Retinal pigment epithelial cell (primary cell): ENCODE results near the gene EIF4A2.
"Not testable (repeated sequence)": the region's sequence is repeated elsewhere in the genome, so short reads cannot be mapped to it uniquely, and the experiment has no call there.

Experiments
- DNase-seq: peaks from one replicate; pipeline ENCODE4 v3.0.0-alpha.2; 2010; ENCODE audit warnings: low read depth
- H3K4me3 ChIP-seq: 2 replicates; pipeline ENCODE4 v1.5.1; 2011; ENCODE audit warnings: mild to moderate bottlenecking, low read length, control low read depth, moderate library complexity
- TF ChIP-seq, protein P1 (sequence below): conservative IDR thresholded peaks from 2 replicates; pipeline ENCODE4 v1.5.1; 2011; ENCODE audit warnings: low read depth, low read length, control low read depth, inconsistent platforms

EIF4A2 gene

DNA sequence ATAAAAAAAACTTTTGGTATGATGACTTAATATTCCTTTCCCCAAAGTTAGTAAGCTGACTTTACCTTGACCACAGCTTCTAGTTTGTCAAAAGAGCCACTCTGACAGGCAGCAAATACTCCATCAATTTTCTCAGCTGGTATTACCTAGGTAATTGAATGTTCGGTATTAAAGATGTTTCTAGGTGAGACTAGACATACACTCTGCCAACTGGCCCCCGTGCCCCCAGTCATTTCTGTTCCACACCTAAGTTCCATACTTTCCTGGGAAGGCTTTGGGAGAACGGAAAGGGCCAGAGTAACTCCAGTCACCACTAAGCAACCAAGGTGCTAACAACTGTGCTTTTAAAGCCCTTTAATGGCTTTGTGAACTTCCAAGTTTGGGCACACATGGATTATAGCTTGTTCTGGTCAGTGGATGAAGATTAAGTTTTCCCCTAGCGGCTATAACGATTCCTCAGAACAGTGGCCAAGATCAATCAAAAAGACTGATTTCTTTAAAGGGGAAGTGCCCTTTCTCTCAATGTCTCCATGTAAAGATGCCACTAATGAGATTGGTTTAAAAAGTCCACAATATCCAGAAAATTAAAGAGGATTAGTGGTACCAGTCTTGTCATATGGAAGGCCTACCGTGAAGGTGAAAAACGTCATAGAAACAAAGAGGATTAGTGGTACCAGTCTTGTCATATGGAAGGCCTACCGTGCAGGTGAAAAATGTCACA, 7.0 kb downstream of the EIF4A2 start:
- TF ChIP-seq, protein P1, sequence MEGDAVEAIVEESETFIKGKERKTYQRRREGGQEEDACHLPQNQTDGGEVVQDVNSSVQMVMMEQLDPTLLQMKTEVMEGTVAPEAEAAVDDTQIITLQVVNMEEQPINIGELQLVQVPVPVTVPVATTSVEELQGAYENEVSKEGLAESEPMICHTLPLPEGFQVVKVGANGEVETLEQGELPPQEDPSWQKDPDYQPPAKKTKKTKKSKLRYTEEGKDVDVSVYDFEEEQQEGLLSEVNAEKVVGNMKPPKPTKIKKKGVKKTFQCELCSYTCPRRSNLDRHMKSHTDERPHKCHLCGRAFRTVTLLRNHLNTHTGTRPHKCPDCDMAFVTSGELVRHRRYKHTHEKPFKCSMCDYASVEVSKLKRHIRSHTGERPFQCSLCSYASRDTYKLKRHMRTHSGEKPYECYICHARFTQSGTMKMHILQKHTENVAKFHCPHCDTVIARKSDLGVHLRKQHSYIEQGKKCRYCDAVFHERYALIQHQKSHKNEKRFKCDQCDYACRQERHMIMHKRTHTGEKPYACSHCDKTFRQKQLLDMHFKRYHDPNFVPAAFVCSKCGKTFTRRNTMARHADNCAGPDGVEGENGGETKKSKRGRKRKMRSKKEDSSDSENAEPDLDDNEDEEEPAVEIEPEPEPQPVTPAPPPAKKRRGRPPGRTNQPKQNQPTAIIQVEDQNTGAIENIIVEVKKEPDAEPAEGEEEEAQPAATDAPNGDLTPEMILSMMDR, result peak; percentile 45
- peak; percentile 59 for DNase-seq
- H3K4me3 ChIP-seq, result no peak overlapping the region

DNA sequence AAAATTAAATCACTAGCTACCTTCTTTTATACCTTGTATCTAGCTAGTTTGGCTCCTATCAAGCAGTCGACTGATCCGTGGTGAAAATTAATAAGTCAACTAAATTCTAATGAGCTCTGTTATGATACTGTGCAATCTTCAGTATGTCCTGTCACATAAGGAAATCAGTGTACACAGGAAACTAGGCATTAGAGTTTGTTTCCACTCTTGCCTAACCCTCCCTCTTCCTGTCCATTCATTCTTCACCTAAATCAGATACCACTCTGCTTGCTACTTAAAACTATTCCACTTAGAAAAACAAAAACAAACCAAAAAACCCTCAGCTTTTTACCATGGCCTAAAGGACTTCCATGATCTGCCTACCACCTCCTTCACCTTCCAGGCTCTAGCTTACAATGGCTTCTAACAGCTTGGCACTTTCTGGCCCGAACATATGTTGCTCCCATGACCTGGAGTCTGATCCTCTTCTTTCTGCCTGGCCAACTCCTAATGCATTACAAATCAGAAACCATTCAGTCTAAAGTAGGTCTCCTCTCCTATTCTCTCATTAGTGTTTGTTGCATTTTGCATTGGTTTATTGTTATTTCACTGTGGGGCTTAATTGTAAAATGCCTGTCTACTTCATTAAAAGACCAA, 15.0 kb downstream of the EIF4A2 start:
- DNase-seq, result no peak
- no peak overlapping the region for H3K4me3 ChIP-seq
- TF ChIP-seq, protein P1, result no peak

DNA sequence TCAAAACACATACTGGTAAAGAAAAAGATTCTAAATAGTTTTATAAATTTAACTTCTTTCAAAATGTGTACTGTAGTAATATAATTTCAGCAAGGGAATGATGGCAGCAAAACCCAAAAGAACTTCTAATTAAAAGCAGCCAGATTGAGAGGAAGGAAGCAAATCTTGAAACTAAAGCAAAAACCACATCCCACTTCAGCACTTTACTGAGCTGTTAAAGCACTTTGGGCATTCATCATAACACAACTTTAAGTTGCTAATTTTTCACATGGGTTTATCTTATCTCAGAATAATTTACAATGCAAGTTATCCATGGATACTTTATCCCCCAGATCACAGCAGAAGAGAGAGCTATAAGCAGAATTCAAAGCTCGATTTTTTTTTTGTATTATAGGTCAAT, 16.9 kb downstream of the EIF4A2 start:
- H3K4me3 ChIP-seq, result no peak overlapping the region
- TF ChIP-seq, protein P1, result no peak
- no peak for DNase-seq

DNA sequence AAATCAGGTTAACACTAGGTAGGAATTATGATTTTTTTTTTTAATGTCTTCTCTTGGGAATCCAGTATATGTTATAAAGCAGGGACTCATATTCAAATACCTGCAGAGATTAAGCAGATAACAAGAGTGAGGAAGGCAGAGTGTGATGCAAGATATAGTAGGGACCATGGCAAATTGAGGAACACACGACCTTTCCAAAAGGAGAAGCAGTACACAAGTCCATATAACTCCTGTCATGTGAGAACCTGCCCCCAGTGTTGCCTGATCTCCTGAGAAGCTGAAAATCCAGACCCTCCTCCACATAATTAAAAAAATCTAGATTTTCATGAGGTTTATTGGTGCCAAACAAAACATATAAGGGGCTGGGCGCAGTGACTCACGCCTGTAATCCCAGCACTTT, 19.3 kb downstream of the EIF4A2 start:
- no peak overlapping the region for H3K4me3 ChIP-seq
- DNase-seq, result no peak
- TF ChIP-seq, protein P1, result no peak

DNA sequence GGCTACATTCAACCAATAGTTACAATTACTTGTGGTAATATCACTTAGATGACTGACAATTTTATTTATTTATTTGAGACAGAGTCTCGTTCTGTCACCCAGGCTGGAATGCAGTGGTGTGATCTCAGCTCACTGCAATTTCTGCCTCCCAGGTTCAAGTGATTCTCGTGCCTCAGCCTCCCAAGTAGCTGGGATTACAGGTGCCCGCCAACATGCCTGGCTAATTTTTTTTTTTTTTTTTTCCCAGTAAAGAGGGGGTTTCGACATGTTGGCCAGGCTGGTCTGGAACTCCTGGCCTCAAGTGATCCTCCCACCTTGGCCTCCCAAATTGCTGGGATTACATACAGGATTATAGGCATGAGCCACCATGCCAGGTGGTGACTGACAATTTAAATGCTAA, 20.1 kb downstream of the EIF4A2 start:
- not testable (repeated sequence) for H3K4me3 ChIP-seq, DNase-seq

DNA sequence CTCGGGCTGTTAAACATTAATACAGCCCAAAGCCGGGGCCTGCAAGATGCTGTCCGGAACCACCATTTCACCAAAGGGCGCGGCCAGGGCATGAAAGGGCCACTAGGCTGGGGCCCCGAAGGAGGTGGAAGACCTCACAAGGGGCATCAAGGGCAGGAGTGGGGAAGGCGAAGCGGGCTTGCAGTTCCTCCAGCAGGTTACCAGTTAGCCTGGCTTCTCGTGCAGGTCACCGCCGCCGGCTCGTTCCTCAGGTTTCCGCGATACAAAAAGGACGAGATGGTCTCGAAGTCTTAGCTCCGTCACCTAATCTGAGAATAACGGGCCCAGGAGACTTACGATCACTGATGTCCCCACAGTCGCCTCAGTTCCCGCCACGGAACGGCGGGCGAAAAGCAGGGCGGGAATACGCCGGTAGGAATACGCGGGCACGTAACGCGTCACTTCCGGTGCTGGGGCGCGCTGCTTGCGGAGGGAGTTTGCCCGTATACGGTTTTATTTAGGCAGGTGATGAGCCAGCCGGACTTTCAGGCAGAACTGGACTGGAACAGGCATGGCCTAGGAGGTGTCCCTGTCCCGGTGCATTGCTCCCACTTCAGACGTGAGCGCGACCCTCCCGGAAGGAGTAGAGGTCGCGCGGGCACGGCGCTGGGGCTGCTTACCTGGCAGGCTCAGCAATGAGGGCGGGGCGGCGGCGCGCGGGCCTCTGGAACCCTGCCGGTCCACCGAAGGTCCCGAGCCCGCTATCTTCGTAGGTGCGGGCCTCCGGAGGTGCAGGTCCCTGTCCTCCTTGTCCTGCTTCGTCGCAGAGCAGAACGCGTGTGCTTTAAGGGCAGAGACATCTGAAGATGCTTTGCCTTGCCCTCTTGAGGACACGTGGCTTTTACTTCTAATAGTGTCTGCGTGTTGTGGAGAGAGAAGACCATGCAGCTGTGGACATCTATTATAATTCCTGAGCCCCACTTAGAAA, 23.0 kb downstream of the EIF4A2 start, which contains the start of gene RFC4:
Gene RFC4 (minus strand): TSS at position 394 of the 967 bp plus-strand sequence. CDS start 1,769 bp downstream, outside the sequence.
- TF ChIP-seq, protein P1, result no peak
- H3K4me3 ChIP-seq, result peak within 1 kb of the TSS; percentile 75
- no peak for DNase-seq

DNA sequence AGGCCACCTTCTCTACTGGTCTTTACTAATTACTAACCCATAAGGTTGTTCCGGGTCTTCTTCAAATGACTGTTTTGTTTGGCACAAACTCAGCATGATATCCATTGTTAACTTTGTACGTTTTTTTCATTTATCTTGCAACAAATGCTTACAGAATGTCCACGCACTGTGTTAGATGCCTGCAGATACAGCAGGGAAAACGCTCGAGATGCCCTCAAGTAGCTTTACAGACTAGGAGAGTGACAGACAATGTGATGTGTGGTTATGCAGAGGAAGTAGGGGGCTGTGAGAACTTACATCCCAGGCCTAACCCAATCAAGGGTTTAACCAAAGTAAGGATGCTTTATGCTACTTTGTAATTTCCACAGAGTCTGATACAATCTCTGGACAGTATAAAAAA, 23.9 kb downstream of the EIF4A2 start:
- TF ChIP-seq, protein P1, result no peak
- no peak for DNase-seq
- H3K4me3 ChIP-seq, result peak overlapping the region; percentile 75
